Cardiac muscle cell (in vitro differentiated cells and primary cell): ENCODE measurements around the gene L2HGDH. TPM values are rescaled to one million over a fixed set of nuclear protein-coding genes. Genes with fewer than 3 reads are reported as not detected.

Experiments
- DNase-seq, 2 donors: peaks; one replicate each; pipeline versions ENCODE4 v3.0.0 to v3.0.0-alpha.2; 2010 to 2017; ENCODE audit warnings: low read depth in 1 of 2, low spot score in 1 of 2
- H3K27ac ChIP-seq: fragments of 200-600 bp; sonication (generic); 2 replicates; pipeline ENCODE4 v1.5.1; 2016
- H3K27me3 ChIP-seq: fragments of 200-600 bp; sonication (generic); 2 replicates; pipeline ENCODE4 v1.6.0; 2016; ENCODE audit warnings: control low read depth
- H3K36me3 ChIP-seq: fragments of 200-600 bp; sonication (generic); 2 replicates; pipeline ENCODE4 v1.5.1; 2016; ENCODE audit warnings: control low read depth
- H3K4me1 ChIP-seq: fragments of 200-600 bp; sonication (generic); 2 replicates; pipeline ENCODE4 v1.8.1; 2017; ENCODE audit warnings: low read depth, mild to moderate bottlenecking, mixed run types
- H3K4me3 ChIP-seq: fragments of 200-600 bp; sonication (generic); 2 replicates; pipeline ENCODE4 v1.5.1; 2016; ENCODE audit warnings: mild to moderate bottlenecking
- H3K9me3 ChIP-seq: fragments of 200-600 bp; sonication (generic); 2 replicates; pipeline ENCODE4 v1.5.1; 2017; ENCODE audit warnings: low read depth, mild to moderate bottlenecking, control low read depth
- CTCF ChIP-seq: IDR thresholded peaks from 2 replicates; pipeline ENCODE4 v1.5.1; 2012; ENCODE audit warnings: low read depth, mild to moderate bottlenecking, low read length
- polyA plus RNA-seq: library from polyadenylated mRNA; unstranded; fragments of >200 nt; fragmentation: Nextera tagmentation; extraction: Ambion mirVana; gene quantifications from 2 replicates; pipeline ENCODE4 v1.2.1, GENCODE V29; 2016
- total RNA-seq: library from RNA; depleted of rRNA; stranded (reverse); fragments of >200 nt; gene quantifications from 2 replicates; pipeline ENCODE4 v1.2.3, GENCODE V29; 2016

L2HGDH gene
- total and polyA plus RNA-seq, 2 experiments from 2014 or later = 9.4 to 13.8 TPM

GRCh38 chr14:50308363-50308915 lies 3.6 kb downstream of the L2HGDH start:
- Histone ChIP-seq H3K27me3 (no peaks in the 10 kb centered on the region), H3K9me3 (no peaks in the 10 kb centered on the region), H3K27ac (no peak overlapping the region), H3K36me3 (no peaks in the 10 kb centered on the region), H3K4me1 (peaks cover 6% of the 10 kb centered on the region), H3K4me3 (no peak overlapping the region)
- DNase-seq = no peak
- no peak for TF ChIP-seq CTCF

- no peaks in the 10 kb centered on the region for H3K4me1 ChIP-seq
- no peaks in the 10 kb centered on the region for H3K27me3 ChIP-seq
- peaks cover 3% of the 10 kb centered on the region for H3K36me3 ChIP-seq
- DNase-seq = peak in 1 of 2 donors; percentile 94
- H3K9me3 ChIP-seq = no peaks in the 10 kb centered on the region
- no peak overlapping the region for H3K27ac ChIP-seq
- no peak for TF ChIP-seq CTCF
- no peak overlapping the region for H3K4me3 ChIP-seq
These were observed 8.1 kb downstream of the L2HGDH start for GRCh38 chr14:50303744-50304471.

GRCh38 chr14:50301914-50302313 lies 10.1 kb downstream of the L2HGDH start:
- Histone ChIP-seq H3K27me3 (no peaks in the 10 kb centered on the region), H3K4me1 (no peaks in the 10 kb centered on the region), H3K4me3 (no peak overlapping the region), H3K27ac (no peak overlapping the region), H3K36me3 (peaks cover 3% of the 10 kb centered on the region), H3K9me3 (no peaks in the 10 kb centered on the region)
- TF ChIP-seq CTCF = no peak
- DNase-seq = no peak

- peaks cover 3% of the 10 kb centered on the region for H3K36me3 ChIP-seq
- no peak overlapping the region for H3K27ac ChIP-seq
- H3K4me1 ChIP-seq = no peaks in the 10 kb centered on the region
- no peak for TF ChIP-seq CTCF
- no peak overlapping the region for H3K4me3 ChIP-seq
- H3K27me3 ChIP-seq = no peaks in the 10 kb centered on the region
- DNase-seq = no peak
- no peaks in the 10 kb centered on the region for H3K9me3 ChIP-seq
These were observed 12.4 kb downstream of the L2HGDH start for GRCh38 chr14:50299585-50299984.

- H3K9me3 ChIP-seq = no peaks in the 10 kb centered on the region
- H3K4me3 ChIP-seq = no peak overlapping the region
- H3K27me3 ChIP-seq = no peaks in the 10 kb centered on the region
- no peak for DNase-seq
- no peaks in the 10 kb centered on the region for H3K36me3 ChIP-seq
- no peaks in the 10 kb centered on the region for H3K4me1 ChIP-seq
- H3K27ac ChIP-seq = no peak overlapping the region
- no peak for TF ChIP-seq CTCF
These were observed 21.7 kb downstream of the L2HGDH start for GRCh38 chr14:50290306-50290705.
